ENCODE data around the gene KSR1.
"Not testable (repeated sequence)": the region's sequence is repeated elsewhere in the genome, so short reads cannot be mapped to it uniquely, and the experiment has no call there.

Gene KSR1

DNA sequence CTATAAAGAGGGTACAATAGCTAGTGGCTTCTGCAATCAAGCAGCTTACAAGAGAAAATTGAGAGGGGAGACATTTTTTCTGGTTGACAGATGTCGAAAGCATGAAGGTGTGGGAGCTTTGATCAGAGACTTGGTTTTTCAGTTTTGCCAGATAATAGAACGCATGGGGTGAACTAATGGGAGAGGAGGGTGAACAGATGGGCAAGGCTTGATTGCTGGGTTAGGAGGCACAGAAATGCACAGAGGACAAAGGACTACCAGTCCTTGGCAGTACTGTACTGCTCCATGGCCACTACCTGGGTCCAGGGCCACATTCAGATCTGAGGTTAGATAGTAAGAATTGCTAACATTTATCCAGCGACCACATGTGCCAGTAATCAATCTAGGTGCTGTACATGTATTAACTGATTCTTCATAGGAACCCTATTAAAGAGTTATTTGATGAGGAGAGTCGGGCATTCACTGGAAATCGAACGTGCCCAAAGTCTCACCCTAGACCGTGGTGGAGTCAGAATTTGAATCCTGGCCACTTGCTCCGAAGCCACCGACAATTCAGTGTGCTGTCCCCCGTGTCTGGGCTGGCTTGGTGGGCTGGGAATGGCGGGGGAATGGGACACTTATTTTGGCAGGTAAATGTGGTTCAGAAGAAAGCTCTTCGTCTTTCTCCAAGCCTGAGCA lies 873 bp upstream of the KSR1 start:
- DNase-seq: no peak

DNA sequence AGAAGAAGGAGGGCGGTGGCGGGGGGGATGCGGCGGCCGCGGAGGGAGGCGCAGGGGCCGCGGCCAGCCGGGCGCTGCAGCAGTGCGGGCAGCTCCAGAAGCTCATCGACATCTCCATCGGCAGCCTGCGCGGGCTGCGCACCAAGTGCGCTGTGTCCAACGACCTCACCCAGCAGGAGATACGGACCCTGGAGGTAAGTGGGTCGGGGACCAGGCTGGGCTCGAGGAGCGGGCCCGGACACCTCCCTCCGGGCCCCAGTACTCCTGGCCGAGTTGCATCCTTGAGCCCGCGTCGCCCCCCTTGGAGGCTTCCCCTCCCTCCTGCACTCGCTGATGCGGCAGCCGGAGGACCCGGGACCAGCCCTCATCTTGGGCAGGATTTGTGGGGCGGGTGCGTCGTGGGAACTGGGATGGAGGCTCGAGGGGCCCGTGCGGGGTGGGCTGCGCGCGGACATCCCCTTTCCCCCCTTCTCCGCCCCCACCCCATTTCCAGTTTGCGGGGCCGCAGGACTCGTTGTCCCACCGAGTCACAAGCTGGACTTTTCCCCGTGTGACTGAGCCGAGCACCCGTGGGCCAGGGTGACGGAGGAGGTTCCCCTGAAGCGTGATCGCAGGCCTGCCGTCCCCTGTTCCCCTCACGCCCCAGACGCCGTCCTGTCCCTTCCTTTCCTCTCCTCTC lies 572 bp downstream of the KSR1 start:
- no peak for DNase-seq

DNA sequence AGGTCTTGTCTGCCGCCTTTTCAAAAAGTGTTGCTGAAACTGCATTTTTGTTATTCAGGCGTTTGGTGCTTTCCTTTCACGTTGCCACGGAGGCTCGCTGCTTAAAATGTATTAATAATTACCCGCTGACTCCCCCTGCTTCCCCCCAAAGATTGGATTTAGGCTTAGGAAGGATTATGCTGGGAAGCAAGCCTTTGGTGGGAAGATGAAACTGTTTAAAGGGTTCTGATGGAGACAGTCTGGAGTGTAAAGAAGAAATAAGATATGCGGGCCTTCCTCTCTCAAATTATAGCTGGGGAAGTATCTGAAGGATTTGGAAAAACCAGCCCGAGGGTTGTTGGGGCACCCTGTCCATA lies 1.1 kb downstream of the KSR1 start:
- DNase-seq: no peak

DNA sequence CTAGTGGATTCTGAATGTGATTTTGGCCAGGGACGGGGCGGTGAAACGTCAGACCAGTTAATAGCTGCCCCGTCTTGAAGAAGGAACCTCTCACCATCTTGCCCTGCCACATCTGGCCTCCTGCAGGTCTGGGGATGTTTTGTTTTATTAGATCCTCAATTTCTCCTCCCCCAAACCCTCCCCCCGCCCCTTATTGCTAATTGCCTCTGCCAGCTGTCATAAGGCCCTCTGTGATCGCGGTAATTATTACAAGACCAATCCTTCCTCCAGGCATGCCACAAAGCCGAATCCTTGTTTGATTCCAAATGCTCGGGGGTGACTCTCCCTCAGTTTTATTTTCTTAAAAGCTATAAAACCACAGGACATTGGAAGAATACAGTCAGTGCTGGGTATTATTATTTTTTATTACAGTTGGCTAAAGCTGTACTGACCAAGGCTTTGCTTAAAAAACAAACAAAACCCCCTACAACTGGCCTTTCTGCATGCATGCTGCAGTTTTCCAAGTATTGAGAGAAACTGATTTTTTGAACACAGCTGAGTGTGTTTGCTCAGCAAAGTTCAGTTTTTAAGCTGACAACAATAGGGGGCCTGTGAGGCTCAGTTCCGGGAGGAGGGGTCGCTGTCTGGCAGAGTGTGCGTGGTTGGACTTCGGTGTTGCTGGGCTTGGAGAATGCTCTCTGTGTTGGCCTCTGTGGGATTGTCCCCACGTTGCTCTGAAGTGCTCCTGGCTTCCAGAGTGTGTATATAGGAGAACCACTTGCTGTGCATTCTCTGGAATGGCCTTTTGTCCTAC lies 1.7 kb downstream of the KSR1 start:
- DNase-seq: peak; percentile 25

DNA sequence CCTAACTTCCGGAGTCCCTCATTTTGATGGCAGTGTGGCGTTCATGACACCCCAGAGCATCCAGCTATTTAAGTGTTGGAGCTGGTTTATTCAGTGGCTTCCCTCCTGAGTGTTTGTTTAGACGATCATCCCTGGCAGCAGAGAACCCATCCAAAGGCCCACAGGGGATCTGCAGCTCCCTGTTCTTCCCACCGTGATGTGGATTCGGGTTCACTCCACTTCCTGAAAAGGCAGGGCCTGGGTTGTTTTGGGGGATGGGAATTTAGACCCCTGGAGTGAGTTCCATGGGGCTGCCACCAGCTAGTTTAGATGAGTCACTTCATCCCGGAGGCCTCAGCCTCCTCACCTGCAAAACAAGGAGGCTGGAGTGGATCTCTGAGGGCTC lies 2.3 kb downstream of the KSR1 start:
- no peak for DNase-seq

DNA sequence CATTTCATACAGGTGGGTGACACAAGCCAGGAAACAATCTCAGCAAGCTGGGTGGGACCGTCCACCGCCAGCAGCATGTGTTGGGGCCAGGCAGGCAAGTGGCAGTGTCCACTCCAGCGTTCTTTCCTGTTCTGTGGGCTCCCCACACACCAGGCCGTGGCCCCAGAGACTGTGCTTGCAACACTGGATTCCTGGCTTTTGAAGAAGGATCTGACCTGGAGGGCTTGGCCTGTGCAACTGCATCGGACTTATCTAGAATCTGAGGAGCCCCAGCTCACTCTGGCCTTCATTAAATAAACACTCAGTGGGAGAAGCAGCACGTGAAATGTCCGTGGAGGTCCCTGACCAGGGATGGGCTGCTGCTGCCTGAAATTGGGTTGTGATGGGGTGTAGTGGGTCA lies 3.2 kb downstream of the KSR1 start:
- no peak for DNase-seq

DNA sequence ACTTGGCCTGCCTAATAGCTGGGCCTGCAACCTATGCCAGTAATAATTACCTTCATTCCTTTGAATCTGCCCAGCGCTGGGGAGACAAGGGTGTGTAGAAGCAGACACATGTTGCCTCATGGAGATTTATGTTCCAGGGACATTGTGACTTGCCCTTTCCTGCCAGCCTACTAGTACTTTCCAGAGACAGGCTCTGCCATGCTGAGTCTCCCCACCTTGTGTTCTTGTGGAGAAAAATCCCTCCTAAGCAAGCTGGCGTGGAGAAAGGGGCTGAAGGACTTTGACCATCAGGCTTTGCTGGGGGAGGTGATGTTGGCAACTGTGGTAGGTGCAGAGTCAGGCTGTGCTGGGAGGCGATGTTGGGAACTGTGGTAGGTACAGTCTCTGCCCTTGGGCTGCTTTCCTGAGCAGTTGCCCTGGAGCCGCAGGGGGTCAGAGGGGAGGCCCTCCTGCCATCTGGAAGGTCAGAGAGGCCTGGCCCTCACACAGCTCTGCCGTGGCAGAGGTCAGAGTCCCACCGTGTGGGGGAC lies 4.0 kb downstream of the KSR1 start:
- no peak for DNase-seq

DNA sequence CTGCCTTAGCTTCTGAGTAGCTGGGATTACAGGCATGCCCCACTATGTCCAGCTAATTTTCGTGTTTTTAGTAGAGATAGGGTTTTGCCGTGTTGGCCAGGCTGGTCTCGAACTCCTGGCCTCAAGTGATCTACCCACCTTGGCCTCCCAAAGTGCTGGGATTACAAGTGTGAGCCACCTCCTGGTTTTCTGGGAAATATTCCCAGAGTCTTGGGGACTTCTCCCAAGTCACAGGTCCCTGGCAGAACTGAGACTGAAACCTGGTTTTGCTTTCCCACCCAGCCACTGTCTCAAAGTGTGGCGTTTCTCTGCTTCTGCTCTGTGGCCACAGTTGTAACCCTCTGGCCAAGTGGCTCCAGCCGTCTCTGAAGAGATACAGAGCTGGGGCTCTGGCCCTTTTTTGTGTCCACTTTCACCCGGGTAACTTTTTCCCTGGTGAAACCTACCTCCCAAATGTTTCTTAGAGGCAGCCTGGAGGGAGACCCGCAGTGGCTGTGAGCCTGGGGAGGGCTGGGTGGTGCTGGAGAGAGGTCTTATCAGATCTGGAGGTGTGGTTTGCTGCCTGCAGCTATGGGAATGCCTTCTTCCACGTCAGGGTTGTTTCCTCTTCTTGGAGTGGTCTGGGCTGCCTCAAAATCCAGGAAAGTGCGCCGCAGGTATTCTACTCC lies 5.1 kb downstream of the KSR1 start:
- DNase-seq: no peak

DNA sequence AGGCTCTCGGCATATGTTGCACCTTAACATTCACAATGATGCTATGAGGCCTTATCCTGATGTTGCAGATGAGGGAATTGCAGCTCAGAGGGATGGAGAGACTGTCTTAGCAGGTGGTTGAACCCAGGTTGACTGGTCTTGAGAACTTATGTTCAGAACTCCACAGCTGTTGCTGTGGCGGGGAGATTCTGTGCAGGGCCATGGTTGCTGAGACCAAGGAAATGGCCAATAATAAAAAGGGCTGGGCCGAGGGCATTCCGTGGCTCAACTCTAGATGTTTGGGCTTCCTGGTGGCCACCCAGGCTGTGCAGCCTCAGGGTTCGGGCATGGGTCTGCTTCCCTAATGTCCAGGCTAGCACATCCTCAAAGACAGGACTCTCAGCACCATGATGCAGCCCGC lies 5.9 kb downstream of the KSR1 start:
- DNase-seq: no peak

DNA sequence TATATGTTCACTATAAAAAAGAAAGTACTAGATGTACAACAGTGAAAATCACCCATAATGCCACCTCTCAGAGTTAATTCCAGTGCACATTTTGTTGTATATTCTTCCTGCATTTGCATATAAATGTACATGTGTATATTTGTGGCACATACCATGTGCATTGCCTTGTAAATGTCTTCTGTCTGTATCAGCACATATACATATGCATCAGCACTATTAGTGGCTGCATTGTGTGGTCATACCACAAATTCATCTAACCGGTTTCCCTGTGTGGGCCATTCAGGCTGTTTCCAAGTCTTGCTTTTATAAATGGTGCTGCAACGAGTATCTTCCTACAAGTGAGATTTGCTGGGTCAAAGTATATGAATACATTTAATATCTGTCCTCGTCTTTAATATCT lies 6.5 kb downstream of the KSR1 start:
- DNase-seq: no peak

DNA sequence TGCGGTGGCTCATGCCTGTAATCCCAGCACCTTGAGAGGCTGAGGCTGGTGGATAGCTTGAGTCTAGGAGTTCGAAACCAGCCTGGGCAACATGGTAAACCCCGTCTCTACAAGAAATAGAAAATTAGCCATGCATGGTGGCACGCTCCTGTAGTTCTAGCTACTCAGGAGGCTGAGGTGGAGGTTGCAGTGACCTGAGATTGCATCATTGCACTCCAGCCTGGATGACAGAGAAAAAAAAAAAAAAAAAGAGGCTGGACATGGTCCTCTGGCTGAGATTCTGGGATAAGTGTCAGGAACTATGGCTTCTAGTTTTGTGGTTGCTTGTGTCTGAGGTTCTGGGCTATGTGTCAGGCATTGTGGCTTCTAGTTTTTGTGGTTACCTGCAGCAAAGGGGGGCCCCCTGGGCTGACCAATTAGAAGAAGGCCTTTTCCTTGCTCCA lies 7.0 kb downstream of the KSR1 start:
- no peak for DNase-seq

DNA sequence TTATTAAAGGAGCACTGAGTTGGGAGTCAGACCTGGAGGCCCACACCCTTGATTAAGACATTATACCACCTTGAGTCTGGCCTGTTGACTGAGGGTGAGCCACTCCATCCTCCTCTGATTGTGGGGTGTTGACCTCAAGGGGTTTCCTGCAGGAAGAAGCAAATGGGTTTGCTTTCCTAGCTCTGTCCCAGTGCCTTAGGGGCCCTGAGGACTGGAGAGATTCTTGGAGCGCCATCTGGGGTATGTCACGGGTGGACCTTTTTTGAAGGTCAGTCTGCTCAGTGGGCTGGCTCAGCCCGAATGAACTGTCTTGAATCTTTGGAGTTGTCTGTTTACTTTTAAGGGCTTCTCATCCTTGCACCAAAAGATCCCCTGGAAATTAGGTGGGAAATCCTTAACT lies 7.8 kb downstream of the KSR1 start:
- not testable (repeated sequence) for DNase-seq

DNA sequence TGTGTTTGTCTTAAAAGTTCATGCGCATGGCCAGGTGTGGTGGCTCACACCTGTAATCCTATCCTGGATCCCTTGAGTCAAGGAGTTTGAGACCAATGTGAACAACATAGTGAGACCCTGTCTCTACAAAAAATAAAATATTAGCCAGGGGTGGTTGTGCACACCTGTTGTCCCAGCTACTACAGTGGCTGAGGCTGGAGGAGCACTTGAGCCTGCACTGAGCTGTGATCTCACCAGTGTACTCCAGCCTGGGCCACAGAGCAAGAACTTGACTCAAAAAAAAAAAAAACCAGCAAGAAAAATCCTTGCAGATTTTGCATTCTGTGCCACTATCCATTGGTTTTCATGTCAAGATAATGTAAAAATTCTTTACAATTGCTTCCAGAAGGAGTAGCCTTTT lies 8.2 kb downstream of the KSR1 start:
- no peak for DNase-seq

DNA sequence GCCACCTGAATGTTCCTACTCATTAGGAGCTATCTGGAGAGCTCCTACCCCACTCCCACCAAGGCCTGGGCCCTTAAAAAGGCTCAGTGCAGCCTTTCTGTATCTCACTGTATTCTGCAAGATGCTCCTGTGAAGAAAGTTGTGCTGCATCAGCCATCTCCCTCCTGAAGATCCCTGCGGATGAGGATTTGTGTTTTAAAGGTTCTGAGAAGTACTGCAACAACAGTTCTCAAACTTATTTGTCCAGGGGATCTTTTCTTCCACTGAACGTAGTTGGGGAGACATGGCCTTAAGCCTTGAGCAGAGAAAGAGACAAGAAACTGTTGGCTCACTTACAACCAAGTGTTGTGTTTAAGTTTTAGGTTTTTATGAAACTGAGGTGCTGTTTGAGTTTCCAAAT lies 9.6 kb downstream of the KSR1 start:
- DNase-seq: not testable (repeated sequence)

DNA sequence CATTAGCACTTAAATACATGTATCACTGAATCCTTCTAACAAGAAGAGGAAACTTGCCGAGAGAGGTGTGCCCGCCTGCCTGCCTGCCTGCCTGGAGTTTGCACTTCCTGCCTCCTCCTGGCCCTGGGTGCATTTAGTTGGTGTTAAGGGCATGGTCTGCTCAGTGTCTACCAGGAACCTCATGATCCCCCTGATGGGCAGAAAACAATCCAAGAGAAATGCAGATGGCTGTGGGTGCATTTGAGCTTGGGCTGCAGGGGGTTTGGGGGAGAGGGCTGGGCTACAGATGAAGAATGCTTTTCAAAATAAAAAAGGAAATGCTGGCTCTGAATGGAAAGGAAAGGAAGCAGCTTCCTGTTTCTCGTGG lies 10.1 kb downstream of the KSR1 start:
- DNase-seq: no peak

DNA sequence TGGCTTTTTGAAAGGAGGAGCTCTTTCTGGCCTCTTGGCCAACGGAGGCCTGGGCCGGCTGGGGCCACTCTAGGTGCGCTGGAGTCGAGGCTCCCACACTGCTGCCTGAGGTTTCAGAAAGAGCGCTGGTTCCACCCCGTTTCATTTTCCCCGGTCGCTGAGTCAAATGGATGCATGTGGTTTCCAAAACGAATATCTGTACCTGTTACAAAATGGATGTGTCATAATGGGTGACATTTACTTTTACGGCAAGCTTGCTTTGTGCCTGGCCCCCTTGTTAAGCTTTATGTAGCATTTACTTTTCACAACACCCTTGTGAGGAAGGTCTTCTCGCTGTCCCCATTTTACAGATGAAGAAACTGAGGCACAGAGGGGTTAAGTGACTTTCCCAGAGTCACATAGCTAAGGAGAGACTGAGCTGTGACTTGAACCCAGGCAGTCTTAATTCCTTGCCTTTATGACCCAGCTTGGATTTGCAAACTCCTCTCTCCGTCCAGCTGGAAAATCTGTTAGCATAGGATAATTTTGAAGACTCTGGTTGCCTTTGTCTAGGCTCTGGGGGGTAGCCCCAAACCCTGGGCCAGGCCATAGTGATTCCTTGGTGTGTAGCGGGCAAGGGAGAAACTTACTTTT lies 10.6 kb downstream of the KSR1 start:
- no peak for DNase-seq

DNA sequence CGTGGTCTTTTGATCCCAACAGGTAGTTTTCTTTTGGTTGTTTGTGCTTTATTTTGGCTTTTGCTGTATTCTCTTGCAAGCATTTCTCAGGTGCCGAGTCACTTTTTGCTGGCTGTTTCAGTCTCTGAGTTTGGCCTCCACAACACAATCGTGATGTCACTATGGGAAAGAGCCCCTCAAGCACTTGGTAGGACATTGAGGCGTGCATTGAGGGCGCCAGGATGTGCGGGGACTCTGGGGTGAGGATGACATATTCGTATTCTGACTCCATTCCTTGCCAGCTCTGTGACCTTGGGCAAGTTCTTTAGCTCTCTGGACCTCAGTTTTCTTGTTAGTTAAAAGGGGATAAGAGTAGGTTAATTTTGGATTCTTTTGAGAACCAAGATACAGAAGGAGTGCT lies 13.0 kb downstream of the KSR1 start:
- no peak for DNase-seq

DNA sequence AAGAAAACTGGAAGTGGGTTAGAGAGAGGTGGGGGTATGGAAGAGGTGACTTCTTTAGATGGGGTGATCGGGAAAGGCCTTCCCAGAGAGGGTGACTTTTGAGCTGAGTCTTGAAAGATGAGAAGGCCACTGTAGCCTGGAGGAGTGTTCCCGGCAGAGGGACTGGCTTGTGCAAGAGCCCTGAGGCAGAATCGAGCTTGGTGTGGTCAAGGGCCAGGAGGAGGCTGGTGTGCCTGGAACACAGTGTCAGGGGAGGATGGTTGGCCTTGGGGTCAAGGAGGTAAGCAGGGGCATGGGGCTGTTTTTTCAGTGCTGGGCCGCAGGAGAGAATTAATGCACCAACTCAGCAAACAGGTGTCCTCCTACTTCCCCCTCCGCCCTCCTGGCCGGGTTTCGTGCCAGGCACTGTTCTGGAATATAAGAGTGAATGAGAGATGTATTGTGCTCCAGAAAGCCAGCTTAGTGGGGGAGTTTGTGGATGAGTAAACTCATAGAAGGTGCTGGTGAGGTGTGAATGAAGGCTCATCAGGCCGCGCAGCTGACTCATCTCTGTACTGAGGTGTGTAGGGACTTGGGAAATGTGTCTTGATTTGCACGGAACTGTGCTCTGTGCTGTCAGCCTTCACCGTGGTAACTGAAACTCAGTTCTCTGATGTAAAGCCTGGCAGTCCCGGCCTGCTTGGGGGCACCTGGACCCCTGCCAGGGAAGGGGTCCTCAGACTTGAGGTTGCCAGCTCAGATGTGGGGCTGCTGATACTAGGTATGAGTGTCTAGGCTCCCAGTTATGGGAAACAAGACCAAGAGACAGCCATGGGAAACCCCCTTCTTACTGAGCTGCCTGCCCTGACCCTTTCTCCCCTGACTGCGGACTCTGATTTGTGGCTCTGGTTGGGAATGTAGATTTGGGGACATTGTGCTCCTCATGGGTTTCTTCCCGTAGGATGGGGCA lies 15.3 kb downstream of the KSR1 start:
- DNase-seq: no peak

DNA sequence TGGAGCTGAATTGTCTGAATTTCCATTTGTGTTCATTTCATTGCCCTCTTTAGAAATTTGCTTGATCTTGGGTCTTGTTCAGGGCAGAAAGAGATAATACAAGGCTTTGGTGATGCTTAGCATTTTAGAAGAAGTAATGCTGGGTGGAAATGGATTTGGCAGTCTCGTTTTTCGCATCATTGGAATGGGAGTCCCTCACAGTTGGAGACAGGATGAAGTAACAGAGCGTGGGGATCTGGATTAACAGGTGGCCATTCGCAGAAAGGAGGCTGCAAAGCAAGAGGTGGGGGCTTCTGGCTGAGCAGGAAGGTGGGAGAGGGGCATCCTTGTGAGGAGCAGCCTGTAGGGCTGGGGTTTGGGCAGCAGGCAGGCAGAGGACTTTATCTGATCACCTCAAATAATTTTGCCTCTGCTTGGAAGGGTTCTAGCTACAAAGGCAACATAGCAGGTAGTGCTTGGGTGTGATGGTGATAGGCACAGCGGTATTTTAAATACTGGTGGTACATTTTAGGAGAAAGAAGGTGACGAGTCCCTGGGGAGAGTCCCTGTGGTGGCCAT lies 17.0 kb downstream of the KSR1 start:
- no peak for DNase-seq

DNA sequence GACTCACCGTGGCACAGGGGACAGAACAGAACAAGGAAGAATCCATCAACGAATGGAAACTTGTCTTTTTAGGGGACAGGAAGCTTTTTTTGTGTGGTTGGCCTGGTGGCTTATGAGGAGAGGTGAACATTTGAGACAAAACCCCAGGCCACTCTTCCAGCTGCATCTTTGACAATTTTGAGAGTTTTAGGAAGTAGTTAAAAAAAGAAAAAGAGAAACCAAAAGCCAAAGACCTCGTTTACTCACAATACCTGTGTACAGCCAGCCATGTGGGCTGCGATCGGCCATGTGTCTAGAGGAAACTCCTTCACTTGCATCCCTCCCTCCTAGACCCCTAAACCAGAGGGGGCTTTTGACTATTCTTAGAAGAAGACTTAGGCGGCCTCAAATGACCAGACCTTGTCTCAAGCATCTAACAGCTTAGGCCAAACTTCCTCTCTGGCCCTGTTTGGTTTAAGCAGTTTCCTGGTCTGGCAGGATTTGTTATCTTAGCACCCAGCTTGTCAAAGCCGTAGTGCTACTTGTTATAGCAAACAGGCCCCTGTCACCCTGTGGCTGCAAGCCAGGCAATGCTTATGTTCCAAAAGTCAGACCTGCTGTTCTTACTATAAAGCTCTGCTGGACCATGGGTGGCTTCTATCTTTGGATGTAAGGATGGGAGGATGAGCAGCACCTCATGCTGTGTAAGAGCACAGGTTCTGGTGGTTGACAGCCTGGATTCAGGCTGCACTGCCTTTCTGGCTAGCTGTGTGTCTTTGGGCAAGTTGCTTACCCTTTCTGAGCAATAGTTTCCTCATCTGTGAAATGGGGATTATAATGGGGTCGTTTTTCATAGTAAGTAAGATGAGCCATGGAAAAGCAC lies 17.7 kb downstream of the KSR1 start:
- no peak for DNase-seq
